Nephron (organoid): ENCODE results near the gene KLRC1.

Experiments used
- H3K27ac Mint-ChIP-seq, 3 experiments: 2 replicates each; pipeline ENCODE4 v1.8.0; 2020; ENCODE audit warnings: mixed read lengths in 3 of 3, mild to moderate bottlenecking in 2 of 3, moderate library complexity in 1 of 3
- H3K27me3 Mint-ChIP-seq: 2 replicates; pipeline ENCODE4 v1.8.0; 2021; ENCODE audit warnings: low read depth, mild to moderate bottlenecking, moderate library complexity, mixed read lengths
- H3K36me3 Mint-ChIP-seq: 2 replicates; pipeline ENCODE4 v1.8.0; 2020; ENCODE audit warnings: low read depth, mixed read lengths
- H3K4me1 Mint-ChIP-seq: 2 replicates; pipeline ENCODE4 v1.8.0; 2020; ENCODE audit warnings: mixed read lengths
- H3K4me3 Mint-ChIP-seq, 3 experiments: 2 replicates each; pipeline ENCODE4 v1.8.0; 2020; ENCODE audit warnings: mild to moderate bottlenecking in 3 of 3, mixed read lengths in 3 of 3, moderate library complexity in 2 of 3
- H3K9me3 Mint-ChIP-seq: 2 replicates; pipeline ENCODE4 v1.8.0; 2020; ENCODE audit warnings: mixed read lengths
- CTCF ChIP-seq, 3 experiments: fragments of 200-600 bp; sonication (generic); IDR thresholded peaks; one replicate each; pipeline ENCODE4 v1.5.0; 2021; ENCODE audit warnings: antibody characterized with exemption in 3 of 3; ENCODE audit not compliant: unreplicated experiment in 3 of 3

The KLRC1 gene

GRCh38 chr12:10409392-10409791 lies 43.8 kb downstream of the KLRC1 start, which contains the start of gene KLRC4:
Gene KLRC4 (minus strand): TSS chr12:10409757. CDS start chr12:10409575, 182 bp downstream.
- TF ChIP-seq CTCF (IDR thresholded peaks at IDR 0.05; ENCODE audit: unreplicated experiment in 3 of 3): no peak
- Mint-ChIP-seq H3K4me3 (no peak within 1 kb of the TSS), H3K27ac (no peak within 1 kb of the TSS), H3K9me3 (no peaks in the 10 kb centered on the region), H3K36me3 (no peaks in the 10 kb centered on the region), H3K27me3 (no peaks in the 10 kb centered on the region), H3K4me1 (no peaks in the 10 kb centered on the region)

- H3K27ac Mint-ChIP-seq: no peak overlapping the region
- no peak overlapping the region for H3K4me3 Mint-ChIP-seq
- H3K4me1 Mint-ChIP-seq: no peaks in the 10 kb centered on the region
- no peaks in the 10 kb centered on the region for H3K9me3 Mint-ChIP-seq
- no peaks in the 10 kb centered on the region for H3K27me3 Mint-ChIP-seq
- H3K36me3 Mint-ChIP-seq: no peaks in the 10 kb centered on the region
- TF ChIP-seq CTCF (IDR thresholded peaks at IDR 0.05; ENCODE audit: unreplicated experiment in 3 of 3): no peak
Observed at GRCh38 chr12:10408842-10409241, 44.3 kb downstream of the KLRC1 start.

- H3K4me3 Mint-ChIP-seq: no peak overlapping the region
- H3K36me3 Mint-ChIP-seq: no peaks in the 10 kb centered on the region
- TF ChIP-seq CTCF (IDR thresholded peaks at IDR 0.05; ENCODE audit: unreplicated experiment in 3 of 3): no peak
- no peaks in the 10 kb centered on the region for H3K27me3 Mint-ChIP-seq
- H3K9me3 Mint-ChIP-seq: no peaks in the 10 kb centered on the region
- H3K27ac Mint-ChIP-seq: no peak overlapping the region
- H3K4me1 Mint-ChIP-seq: no peaks in the 10 kb centered on the region
Observed at GRCh38 chr12:10406725-10407124, 46.5 kb downstream of the KLRC1 start.

- H3K9me3 Mint-ChIP-seq: no peaks in the 10 kb centered on the region
- H3K36me3 Mint-ChIP-seq: no peaks in the 10 kb centered on the region
- H3K4me1 Mint-ChIP-seq: no peaks in the 10 kb centered on the region
- no peak overlapping the region for H3K27ac Mint-ChIP-seq
- H3K4me3 Mint-ChIP-seq: no peak overlapping the region
- no peaks in the 10 kb centered on the region for H3K27me3 Mint-ChIP-seq
- no peak for TF ChIP-seq CTCF (IDR thresholded peaks at IDR 0.05; ENCODE audit: unreplicated experiment in 3 of 3)
Observed at GRCh38 chr12:10405294-10405693, 47.9 kb downstream of the KLRC1 start.

- Mint-ChIP-seq H3K4me3 (no peak overlapping the region), H3K9me3 (no peaks in the 10 kb centered on the region), H3K4me1 (no peaks in the 10 kb centered on the region), H3K36me3 (no peaks in the 10 kb centered on the region), H3K27ac (no peak overlapping the region), H3K27me3 (no peaks in the 10 kb centered on the region)
- no peak for TF ChIP-seq CTCF (IDR thresholded peaks at IDR 0.05; ENCODE audit: unreplicated experiment in 3 of 3)
Observed at GRCh38 chr12:10404798-10405197, 48.4 kb downstream of the KLRC1 start.

- no peak overlapping the region for H3K27ac Mint-ChIP-seq
- no peaks in the 10 kb centered on the region for H3K9me3 Mint-ChIP-seq
- peaks cover 1% of the 10 kb centered on the region for H3K4me1 Mint-ChIP-seq
- no peak overlapping the region for H3K4me3 Mint-ChIP-seq
- no peak for TF ChIP-seq CTCF (IDR thresholded peaks at IDR 0.05; ENCODE audit: unreplicated experiment in 3 of 3)
- no peaks in the 10 kb centered on the region for H3K27me3 Mint-ChIP-seq
- H3K36me3 Mint-ChIP-seq: no peaks in the 10 kb centered on the region
Observed at GRCh38 chr12:10400829-10401228, 52.3 kb downstream of the KLRC1 start.
